Measurements from ENCODE around the gene TSPEAR.

GRCh38 chr21:44760376-44760775 lies 49.0 kb upstream of the TSPEAR start:
- TF ChIP-seq, protein P1, sequence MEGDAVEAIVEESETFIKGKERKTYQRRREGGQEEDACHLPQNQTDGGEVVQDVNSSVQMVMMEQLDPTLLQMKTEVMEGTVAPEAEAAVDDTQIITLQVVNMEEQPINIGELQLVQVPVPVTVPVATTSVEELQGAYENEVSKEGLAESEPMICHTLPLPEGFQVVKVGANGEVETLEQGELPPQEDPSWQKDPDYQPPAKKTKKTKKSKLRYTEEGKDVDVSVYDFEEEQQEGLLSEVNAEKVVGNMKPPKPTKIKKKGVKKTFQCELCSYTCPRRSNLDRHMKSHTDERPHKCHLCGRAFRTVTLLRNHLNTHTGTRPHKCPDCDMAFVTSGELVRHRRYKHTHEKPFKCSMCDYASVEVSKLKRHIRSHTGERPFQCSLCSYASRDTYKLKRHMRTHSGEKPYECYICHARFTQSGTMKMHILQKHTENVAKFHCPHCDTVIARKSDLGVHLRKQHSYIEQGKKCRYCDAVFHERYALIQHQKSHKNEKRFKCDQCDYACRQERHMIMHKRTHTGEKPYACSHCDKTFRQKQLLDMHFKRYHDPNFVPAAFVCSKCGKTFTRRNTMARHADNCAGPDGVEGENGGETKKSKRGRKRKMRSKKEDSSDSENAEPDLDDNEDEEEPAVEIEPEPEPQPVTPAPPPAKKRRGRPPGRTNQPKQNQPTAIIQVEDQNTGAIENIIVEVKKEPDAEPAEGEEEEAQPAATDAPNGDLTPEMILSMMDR (IDR thresholded peaks at IDR 0.05), result no peak
- no peak for TF ChIP-seq POLR2A (IDR thresholded peaks at IDR 0.05)
